Lung (tissue), 12 donors: ENCODE results near the gene SEC23IP. TPM values are rescaled to one million over a fixed set of nuclear protein-coding genes. Genes with fewer than 3 reads are reported as not detected.
A peak's percentile ranks its signal among the peaks of the same experiment; 100 is the strongest.

Experiments used
- ATAC-seq: fragments of 200-7000 bp; cut with Tn5 transposase; one replicate; pipeline ENCODE4 v1.9.1; 2020; ENCODE audit warnings: moderate number of reproducible peaks; ENCODE audit not compliant: insufficient read depth, low FRiP score
- DNase-seq, 3 donors: peaks; one replicate each; pipeline ENCODE4 v3.0.0-alpha.2; 2013 to 2017
- H3K27ac ChIP-seq, 2 donors: one replicate each; pipeline ENCODE4 v1.5.1; 2013; ENCODE audit warnings: mild to moderate bottlenecking in 2 of 2, moderate library complexity in 2 of 2, control low read depth in 1 of 2, inconsistent platforms in 1 of 2, low read depth in 1 of 2, low read length in 1 of 2
- H3K27me3 ChIP-seq, 3 donors: one replicate each; pipeline ENCODE4 v1.5.1; 2013; ENCODE audit warnings: low read length in 2 of 3; ENCODE audit not compliant: control insufficient read depth in 3 of 3, insufficient read depth in 3 of 3
- H3K36me3 ChIP-seq, 4 donors: one replicate each; pipeline ENCODE4 v1.5.1; 2013; ENCODE audit warnings: low read length in 4 of 4, mild to moderate bottlenecking in 1 of 4, moderate library complexity in 1 of 4; ENCODE audit not compliant: control insufficient read depth in 4 of 4, insufficient read depth in 4 of 4
- H3K4me1 ChIP-seq, 5 donors: one replicate each; pipeline ENCODE4 v1.5.1; 2013; ENCODE audit warnings: low read length in 5 of 5, mild to moderate bottlenecking in 2 of 5, moderate library complexity in 1 of 5; ENCODE audit not compliant: control insufficient read depth in 5 of 5, insufficient read depth in 5 of 5
- H3K4me3 ChIP-seq: one replicate; pipeline ENCODE4 v1.5.1; 2013; ENCODE audit warnings: mild to moderate bottlenecking, control low read depth, moderate library complexity
- H3K9ac ChIP-seq, 2 donors: one replicate each; pipeline ENCODE4 v1.5.1; 2013; ENCODE audit warnings: low read length in 2 of 2, control low read depth in 1 of 2; ENCODE audit not compliant: insufficient read depth in 1 of 2
- H3K9me3 ChIP-seq, 4 donors: one replicate each; pipeline ENCODE4 v1.5.1; 2013; ENCODE audit warnings: low read length in 3 of 4, mild to moderate bottlenecking in 1 of 4, moderate library complexity in 1 of 4; ENCODE audit not compliant: control insufficient read depth in 4 of 4, insufficient read depth in 3 of 4
- CTCF ChIP-seq: IDR thresholded peaks from 2 replicates; pipeline ENCODE4 v1.5.1; 2012; ENCODE audit warnings: mild to moderate bottlenecking; ENCODE audit errors: control extremely low read depth, extremely low read depth
- WGBS, 2 donors: extraction: QIAGEN DNeasy Blood & Tissue Kit; methylation state at CpG; one replicate each; pipeline ENCODE4 v1.1.7; 2013; 5-methylcytosine and 5-hydroxymethylcytosine counted together
- polyA plus RNA-seq, 2 donors: library from polyadenylated mRNA; stranded (reverse); fragments of 200-250 nt; gene quantifications; one replicate each; pipeline ENCODE4 v1.2.1, GENCODE V29; 2013
- total RNA-seq, 2 donors: library from RNA; depleted of rRNA in 1 of 2; stranded (reverse); fragments of >200 nt in 1 of 2; gene quantifications; one replicate each; pipeline ENCODE4 v1.2.1, GENCODE V29; 2014 to 2021
- donor health status: control.
- donor health status: control.
- donor health status: Bipolar disorder and iron deficiency.
- donor health status: healthy.
- donor health status: DM: yes; HTN: yes; CAD: no.

Gene SEC23IP
- total and polyA plus RNA-seq, 4 donors, result 9.3 to 69.4 (median 30.1) TPM

DNA sequence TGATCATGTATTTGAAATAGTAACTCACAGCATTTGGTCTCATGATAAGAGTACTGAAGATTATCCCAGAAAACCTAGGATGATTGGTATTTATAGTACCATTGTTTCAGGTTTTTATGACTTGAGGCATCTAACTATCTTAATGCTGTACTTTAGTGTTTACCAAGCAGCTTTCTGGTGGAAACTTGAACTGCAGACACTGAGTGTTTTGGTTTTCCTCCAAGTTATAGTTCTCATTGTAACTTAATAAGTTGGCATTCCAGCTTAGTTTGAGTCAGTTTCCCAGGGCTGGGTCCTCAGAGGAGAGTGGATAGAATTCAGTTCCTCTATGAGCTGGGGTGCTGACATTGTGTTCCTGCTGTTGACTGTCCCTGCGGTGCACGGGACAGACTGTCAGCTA is 50.4 kb downstream of the SEC23IP start:
- no peak for TF ChIP-seq CTCF
- no peak overlapping the region for H3K9ac ChIP-seq
- H3K9me3 ChIP-seq, result no peaks in the 10 kb centered on the region
- H3K4me3 ChIP-seq, result no peak overlapping the region
- no peak overlapping the region for H3K27ac ChIP-seq
- DNase-seq (no peak), ATAC-seq (no peak)
- H3K27me3 ChIP-seq, result no peaks in the 10 kb centered on the region
- 95 to 98% methylated on average over 2 of the region's 2 CpGs for WGBS, 2 donors
- peaks cover 12 to 28% (median 24%) of the 10 kb centered on the region in 4 donors for H3K36me3 ChIP-seq
- peaks cover 0 to 7% (median 1%) of the 10 kb centered on the region in 5 donors for H3K4me1 ChIP-seq

DNA sequence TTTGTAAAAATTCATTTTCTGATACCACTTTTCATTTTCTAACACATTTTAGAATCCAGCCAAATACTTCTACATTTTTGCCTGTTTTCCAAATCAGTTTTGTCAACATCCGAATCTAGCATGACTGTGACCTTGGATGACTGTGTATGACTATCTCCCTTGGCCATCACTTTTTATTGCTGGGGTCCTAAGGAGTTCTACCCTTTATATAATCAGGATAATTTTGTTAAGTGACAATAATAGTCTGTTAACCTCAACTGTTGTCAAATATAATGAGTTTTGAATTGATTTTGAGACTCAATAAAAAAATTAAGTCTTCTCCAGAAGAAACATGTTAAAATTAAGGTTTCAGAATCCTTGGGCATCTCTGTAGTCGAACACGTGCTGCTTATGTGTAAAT is 53.3 kb downstream of the SEC23IP start:
- no peak overlapping the region for H3K9ac ChIP-seq
- H3K27ac ChIP-seq, result no peak overlapping the region
- no peaks in the 10 kb centered on the region for H3K27me3 ChIP-seq
- WGBS, 2 donors, result 88 to 89% methylated on average over 3 of the region's 3 CpGs
- H3K4me1 ChIP-seq, result peaks cover 0 to 7% (median 1%) of the 10 kb centered on the region in 5 donors
- DNase-seq, result no peak
- peaks cover 12 to 26% (median 20%) of the 10 kb centered on the region in 4 donors for H3K36me3 ChIP-seq
- H3K9me3 ChIP-seq, result no peaks in the 10 kb centered on the region
- ATAC-seq, result no peak
- H3K4me3 ChIP-seq, result no peak overlapping the region
- no peak for TF ChIP-seq CTCF

- Histone ChIP-seq H3K27ac (no peak overlapping the region), H3K4me3 (no peak overlapping the region), H3K9ac (no peak overlapping the region), H3K4me1 (peaks cover 0 to 7% (median 1%) of the 10 kb centered on the region in 5 donors), H3K9me3 (no peaks in the 10 kb centered on the region), H3K27me3 (no peaks in the 10 kb centered on the region), H3K36me3 (peaks cover 11 to 20% (median 15%) of the 10 kb centered on the region in 4 donors)
- ATAC-seq, result no peak
- TF ChIP-seq CTCF, result no peak
- peak; percentile 44 to 65 (median 63) for DNase-seq
- WGBS, 2 donors, result 63 to 74% methylated on average over 6 of the region's 6 CpGs
Observed at GRCh38 chr10:119947300-119947699, 54.8 kb downstream of the SEC23IP start.

DNA sequence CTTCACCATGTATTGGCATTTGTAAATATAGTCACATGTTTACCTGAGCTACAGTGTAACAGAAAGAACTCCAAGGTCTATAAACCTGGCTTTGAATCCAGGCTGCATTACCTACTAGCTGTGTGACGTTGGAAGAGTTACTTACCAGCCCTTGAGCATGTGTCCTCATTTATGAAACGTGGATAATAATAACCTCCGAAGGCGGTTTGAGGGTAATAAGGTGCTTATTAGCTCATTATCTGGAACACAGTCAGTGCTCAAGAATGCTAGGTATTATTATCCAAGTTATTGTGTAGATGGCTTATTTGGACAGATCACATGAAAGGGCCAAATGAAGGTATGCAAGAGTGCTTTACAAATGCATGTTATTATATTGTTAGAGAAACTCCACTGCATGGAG is 64.9 kb downstream of the SEC23IP start:
- no peak overlapping the region for H3K9ac ChIP-seq
- H3K4me1 ChIP-seq, result no peaks in the 10 kb centered on the region
- no peak for DNase-seq
- ATAC-seq, result no peak
- H3K4me3 ChIP-seq, result no peak overlapping the region
- H3K27me3 ChIP-seq, result no peaks in the 10 kb centered on the region
- no peaks in the 10 kb centered on the region for H3K9me3 ChIP-seq
- no peak overlapping the region for H3K27ac ChIP-seq
- WGBS, 2 donors, result 82 to 90% methylated on average over 4 of the region's 4 CpGs
- no peak for TF ChIP-seq CTCF
- no peaks in the 10 kb centered on the region for H3K36me3 ChIP-seq
